ENCODE measurements around the gene HEXIM1. TPM values are rescaled to one million over a fixed set of nuclear protein-coding genes. Genes with fewer than 3 reads are reported as not detected.

Gene HEXIM1
- total RNA-seq, 4 donors from 2014 or later = 32.1 to 58.2 (median 45.3) TPM

DNA sequence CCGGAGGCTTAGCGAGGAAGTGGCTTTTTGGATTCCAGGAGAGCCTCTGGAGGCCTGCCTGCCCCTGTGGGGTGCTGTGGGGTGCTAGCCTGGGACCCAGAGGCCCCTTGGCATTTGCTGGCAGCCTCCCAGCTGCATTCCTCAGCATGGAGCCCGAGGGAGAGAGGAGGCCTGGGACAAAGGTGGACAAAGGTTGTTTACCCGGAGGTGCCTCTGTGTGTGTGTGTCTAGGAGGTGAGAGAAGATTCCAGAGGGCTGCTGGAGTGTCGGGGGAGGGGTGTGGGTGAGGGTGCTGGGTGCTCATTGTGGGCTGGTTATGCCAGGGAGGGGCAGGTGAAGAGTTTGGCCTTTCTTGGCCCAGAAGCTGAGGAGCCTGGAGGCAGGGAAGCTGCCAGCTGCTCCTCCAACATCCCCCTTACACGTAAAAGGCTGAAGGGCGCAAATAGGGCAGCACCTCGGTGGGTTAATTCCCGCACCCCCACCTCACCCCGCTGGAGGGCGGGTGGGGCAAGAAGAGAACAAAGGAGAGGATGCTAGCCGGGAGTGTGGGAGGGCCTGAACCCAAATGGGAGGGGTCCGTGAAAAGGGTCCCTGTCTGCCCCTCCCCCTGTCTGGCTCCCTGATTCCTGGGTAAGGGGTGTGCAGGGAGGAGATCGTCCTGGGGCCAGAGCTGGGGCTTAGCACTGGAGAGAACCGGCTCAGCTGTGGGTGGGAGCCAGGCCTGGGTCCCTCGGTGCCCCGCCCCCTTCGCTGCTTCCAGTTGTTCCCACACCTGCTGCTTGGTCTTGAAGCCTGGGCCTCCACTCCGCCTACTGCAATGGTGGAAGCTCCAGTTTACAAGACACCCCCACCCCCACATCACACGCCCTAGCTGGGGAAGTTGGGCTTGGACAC is 23.3 kb downstream of the HEXIM1 start:
- Histone ChIP-seq H3K27me3 (no peaks in the 10 kb centered on the region), H3K27ac (replicated peaks in 1 of 4) (peak overlapping the region; percentile 88 to 97 (median 90)), H3K36me3 (peaks cover 0 to 12% (median 10%) of the 10 kb centered on the region in 4 donors), H3K4me1 (peaks cover 25 to 56% (median 51%) of the 10 kb centered on the region in 4 donors), H3K9me3 (no peaks in the 10 kb centered on the region), H3K4me3 (peak overlapping the region; percentile 48 to 63 (median 52))
- intact Hi-C loops (cut with DNase I) = no loop called here
- WGBS = 30% methylated on average over 10 of the region's 20 CpGs
- TF ChIP-seq POLR2A (IDR thresholded peaks at IDR 0.05; ENCODE audit: low read depth) (no peak), POLR2AphosphoS5 (IDR thresholded peaks at IDR 0.05) (no peak), EP300 (IDR thresholded peaks at IDR 0.05) (no peak)
- TF ChIP-seq, protein P1, sequence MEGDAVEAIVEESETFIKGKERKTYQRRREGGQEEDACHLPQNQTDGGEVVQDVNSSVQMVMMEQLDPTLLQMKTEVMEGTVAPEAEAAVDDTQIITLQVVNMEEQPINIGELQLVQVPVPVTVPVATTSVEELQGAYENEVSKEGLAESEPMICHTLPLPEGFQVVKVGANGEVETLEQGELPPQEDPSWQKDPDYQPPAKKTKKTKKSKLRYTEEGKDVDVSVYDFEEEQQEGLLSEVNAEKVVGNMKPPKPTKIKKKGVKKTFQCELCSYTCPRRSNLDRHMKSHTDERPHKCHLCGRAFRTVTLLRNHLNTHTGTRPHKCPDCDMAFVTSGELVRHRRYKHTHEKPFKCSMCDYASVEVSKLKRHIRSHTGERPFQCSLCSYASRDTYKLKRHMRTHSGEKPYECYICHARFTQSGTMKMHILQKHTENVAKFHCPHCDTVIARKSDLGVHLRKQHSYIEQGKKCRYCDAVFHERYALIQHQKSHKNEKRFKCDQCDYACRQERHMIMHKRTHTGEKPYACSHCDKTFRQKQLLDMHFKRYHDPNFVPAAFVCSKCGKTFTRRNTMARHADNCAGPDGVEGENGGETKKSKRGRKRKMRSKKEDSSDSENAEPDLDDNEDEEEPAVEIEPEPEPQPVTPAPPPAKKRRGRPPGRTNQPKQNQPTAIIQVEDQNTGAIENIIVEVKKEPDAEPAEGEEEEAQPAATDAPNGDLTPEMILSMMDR (IDR thresholded peaks at IDR 0.05) = no peak
- DNase-seq (ENCODE audit: extremely low spot score) = no peak

DNA sequence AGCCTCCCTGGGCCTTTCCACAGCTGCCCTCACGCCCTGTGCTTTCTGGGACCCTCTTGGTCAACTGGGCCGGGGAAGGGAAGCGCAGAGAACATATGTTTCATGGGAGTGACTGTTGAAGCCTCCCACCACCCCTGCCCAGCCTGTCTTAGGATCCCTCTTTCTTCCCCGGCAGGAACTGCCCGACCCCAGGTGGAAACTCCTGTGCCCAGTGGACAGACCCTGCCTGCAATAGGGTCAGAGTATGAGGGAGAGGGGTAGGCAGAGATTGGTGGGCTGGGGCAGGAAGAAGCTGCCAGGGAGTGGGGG is 23.9 kb downstream of the HEXIM1 start:
- TF ChIP-seq POLR2A (IDR thresholded peaks at IDR 0.05; ENCODE audit: low read depth) (no peak), EP300 (IDR thresholded peaks at IDR 0.05) (no peak), POLR2AphosphoS5 (IDR thresholded peaks at IDR 0.05) (no peak)
- TF ChIP-seq, protein P1 (IDR thresholded peaks at IDR 0.05) = no peak
- 57% methylated on average over 5 of the region's 5 CpGs for WGBS
- H3K27ac ChIP-seq (replicated peaks in 1 of 4) = peak overlapping the region; percentile 88 to 97 (median 90)
- peaks cover 0 to 12% (median 10%) of the 10 kb centered on the region in 4 donors for H3K36me3 ChIP-seq
- H3K27me3 ChIP-seq = no peaks in the 10 kb centered on the region
- H3K4me1 ChIP-seq = peaks cover 25 to 57% (median 54%) of the 10 kb centered on the region in 4 donors
- no peak for DNase-seq (ENCODE audit: extremely low spot score)
- H3K9me3 ChIP-seq = no peaks in the 10 kb centered on the region
- H3K4me3 ChIP-seq = peak overlapping the region; percentile 48 to 63 (median 52)
- intact Hi-C loops (cut with DNase I) = no loop called here

DNA sequence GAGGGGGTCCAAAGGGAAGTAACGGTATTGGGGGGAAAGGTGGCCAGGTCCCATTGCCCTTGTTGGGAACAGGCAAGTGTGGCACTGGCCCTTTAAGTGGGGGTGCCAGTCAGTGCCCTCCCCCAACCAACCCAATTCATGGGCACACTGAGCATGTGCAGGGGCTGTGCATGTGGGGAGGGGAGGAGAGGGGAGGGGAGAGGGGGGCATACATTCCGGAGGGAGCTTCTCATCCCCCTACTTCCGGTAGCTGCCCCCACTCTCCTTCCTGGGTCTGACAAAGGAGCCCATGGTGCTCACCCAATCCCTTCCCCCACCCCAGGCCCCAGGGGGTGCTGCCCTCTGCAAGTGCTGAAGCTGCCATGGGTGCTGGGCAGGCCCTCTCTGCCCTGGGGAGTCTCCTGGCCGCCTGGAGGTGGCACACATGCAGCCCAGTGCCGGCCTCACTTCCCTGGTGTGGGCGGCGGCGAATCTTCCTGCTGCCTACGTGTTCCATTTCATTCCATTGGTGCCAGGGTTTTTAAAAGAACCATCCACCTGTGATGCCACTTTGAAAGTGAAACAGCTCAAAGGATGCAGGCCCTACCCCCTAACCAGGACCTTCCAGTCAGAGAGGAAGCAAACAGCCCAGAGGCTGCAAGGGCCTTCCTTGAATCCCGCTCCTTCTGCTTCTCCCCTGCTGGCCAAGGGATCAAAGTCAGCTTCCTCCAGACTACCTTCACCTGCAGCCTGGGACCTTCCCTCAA is 24.4 kb downstream of the HEXIM1 start:
- TF ChIP-seq POLR2A (IDR thresholded peaks at IDR 0.05; ENCODE audit: low read depth) (no peak), EP300 (IDR thresholded peaks at IDR 0.05) (no peak), POLR2AphosphoS5 (IDR thresholded peaks at IDR 0.05) (peak; percentile 35 to 42)
- TF ChIP-seq, protein P1 (IDR thresholded peaks at IDR 0.05) = peak in 1 of 3 experiments; percentile 8
- no peak for DNase-seq (ENCODE audit: extremely low spot score)
- H3K36me3 ChIP-seq = peaks cover 0 to 12% (median 10%) of the 10 kb centered on the region in 4 donors
- peaks cover 25 to 57% (median 54%) of the 10 kb centered on the region in 4 donors for H3K4me1 ChIP-seq
- H3K27ac ChIP-seq (replicated peaks in 1 of 4) = peak overlapping the region; percentile 88 to 97 (median 90)
- intact Hi-C loops (cut with DNase I) = no loop called here
- WGBS = 27% methylated on average over 8 of the region's 10 CpGs
- peak overlapping the region; percentile 48 to 63 (median 52) for H3K4me3 ChIP-seq
- H3K9me3 ChIP-seq = no peaks in the 10 kb centered on the region
- no peaks in the 10 kb centered on the region for H3K27me3 ChIP-seq

DNA sequence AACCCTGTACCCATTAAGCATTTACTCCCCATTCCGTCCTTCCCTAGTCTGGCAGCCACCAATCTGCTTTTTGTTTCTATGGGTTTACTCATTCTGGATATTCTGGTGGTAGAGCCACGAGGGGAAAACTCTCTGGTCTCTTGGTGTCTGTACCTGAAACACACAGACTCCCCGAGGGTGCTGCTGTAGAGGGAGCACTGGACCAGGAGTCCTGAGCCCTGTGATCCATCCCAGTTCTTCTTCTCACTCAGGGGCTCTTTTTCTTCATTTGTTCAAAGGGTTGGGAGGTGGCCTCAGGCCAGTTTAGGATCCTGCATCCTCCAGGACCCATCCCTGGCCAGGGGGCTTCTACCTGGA is 27.5 kb downstream of the HEXIM1 start:
- TF ChIP-seq POLR2A (IDR thresholded peaks at IDR 0.05; ENCODE audit: low read depth) = no peak
- no peak for TF ChIP-seq EP300 (IDR thresholded peaks at IDR 0.05)
- TF ChIP-seq POLR2AphosphoS5 (IDR thresholded peaks at IDR 0.05) = no peak
- TF ChIP-seq, protein P1 (IDR thresholded peaks at IDR 0.05) = no peak
- H3K4me1 ChIP-seq = peaks cover 22 to 48% (median 45%) of the 10 kb centered on the region in 4 donors
- DNase-seq (ENCODE audit: extremely low spot score) = no peak
- H3K4me3 ChIP-seq = no peak overlapping the region
- intact Hi-C loops (cut with DNase I) = no loop called here
- H3K27ac ChIP-seq (replicated peaks in 1 of 4) = peak overlapping the region; percentile 66 to 81 (median 72)
- H3K36me3 ChIP-seq = no peaks in the 10 kb centered on the region
- no peaks in the 10 kb centered on the region for H3K27me3 ChIP-seq
- H3K9me3 ChIP-seq = no peaks in the 10 kb centered on the region
- WGBS = 80% methylated on average over 3 of the region's 3 CpGs
